RCC 7860 (cell line): ENCODE results near the gene IZUMO4.

Source experiments
- DNase-seq: peaks from one replicate; pipeline ENCODE4 v3.0.0-alpha.2; 2015; ENCODE audit warnings: low spot score
- FAIRE-seq: peaks from 2 replicates; lab custom pipeline; 2012; peaks lifted over from hg19 to GRCh38; lab: Jason Lieb, UNC

Gene IZUMO4

DNA sequence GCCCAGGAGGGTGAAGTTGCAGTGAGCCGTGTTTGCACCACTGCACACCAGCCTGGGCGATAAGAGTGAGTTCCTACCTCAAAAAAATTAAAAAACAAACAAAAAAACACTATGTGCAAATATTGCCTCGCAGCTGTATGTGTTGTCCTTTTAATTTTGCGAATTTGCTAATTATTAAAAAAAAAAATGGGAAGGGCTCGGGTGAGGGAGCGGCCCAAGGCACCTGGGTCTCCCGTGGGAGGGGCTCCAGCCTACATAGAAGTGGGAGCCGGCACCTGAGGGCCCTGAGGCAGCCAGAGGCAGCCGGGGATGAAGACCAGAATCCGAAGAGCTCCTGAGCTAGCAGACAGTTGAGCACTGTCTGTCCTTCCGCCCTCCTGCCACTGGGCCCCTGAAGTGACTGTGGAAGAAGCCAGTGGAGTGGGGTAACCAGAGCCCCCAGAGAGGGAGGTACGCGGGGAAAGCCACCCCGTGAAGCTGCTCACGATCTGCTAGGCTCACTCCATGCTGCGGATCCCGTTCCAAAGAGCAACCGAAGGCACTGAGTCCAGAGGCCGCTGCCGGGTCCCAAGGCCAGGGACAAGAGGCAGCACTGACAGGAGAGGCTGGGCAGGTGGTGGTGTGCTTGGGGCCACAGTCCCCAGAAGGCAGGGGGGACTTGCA is 6.5 kb downstream of the IZUMO4 start:
- FAIRE-seq (no peak), DNase-seq (no peak)

DNA sequence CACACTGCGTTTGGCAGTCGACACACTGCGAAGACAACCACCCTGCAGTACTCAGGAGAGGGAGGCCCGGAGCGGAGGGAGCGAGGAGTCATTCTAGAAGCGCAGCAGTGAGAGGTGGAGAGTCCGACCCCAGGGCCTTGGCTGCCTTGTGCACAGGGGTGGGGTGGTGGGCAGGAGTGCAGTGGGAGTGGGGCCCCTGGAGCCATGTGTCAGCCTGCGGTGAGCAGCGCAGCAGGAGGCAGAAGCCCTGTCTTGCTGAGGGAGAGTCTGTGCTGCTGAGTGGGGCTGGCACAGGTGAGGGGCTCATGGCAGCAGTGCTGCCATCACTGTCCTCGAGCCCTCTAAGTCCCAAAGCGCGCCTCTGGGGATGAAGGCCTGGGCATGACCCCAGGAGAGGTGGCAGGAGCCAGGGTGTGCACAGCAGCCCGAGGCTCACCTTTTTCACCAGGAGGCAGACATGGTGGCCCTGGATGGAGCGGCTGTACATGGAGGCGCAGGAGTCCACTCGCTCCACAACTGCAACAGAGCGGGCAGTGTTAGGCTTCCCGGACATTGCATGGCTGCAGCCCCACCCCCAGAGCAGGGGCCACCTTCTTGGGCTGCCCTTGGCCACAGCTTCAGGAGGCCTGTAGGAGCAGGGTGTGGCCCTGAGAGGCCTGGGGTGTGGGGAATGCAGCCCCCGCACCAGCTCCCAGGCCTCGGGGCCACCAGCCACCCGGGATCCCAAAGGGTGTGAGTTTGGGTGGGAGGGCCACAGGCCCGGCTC is 11.7 kb downstream of the IZUMO4 start:
- DNase-seq: no peak
- FAIRE-seq: no peak

DNA sequence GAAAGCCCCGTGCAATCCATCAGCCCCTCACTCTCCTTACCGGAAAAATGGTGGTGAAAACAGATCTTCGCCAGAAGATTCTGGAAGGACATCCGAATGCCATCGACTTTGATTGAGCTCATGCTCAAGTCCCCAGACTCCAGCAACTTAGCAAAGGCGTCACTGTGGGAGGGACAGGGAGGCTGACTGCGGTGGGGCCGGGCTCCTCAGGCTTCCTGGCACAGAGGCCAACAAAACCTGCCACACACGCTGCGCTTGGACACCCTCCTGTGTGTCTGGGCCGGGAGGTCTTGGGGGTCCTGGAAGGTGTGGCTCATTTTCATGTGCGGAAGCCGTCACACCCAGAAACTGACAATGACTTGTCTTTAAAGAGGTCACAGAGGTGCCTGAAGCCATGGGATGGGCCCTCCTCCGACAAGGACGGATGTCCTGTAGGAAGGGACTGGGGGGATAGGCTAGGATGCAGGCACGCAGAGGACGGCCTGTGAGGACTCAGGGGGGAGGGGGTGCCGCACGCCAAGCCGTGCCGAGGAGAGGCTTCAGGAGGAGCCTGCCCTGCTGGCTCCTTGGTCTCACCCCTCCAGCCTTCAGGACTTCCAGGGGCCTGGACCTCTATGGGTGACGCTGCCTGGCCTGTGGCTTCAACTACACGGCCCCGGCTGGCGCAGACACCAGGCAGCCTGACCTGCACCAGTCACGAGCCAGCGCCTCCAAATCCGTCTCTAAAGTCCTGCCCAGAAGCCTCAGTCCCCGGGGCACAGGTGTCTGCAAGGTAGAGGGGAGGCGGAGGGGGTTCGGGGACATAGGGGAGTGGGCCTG is 12.5 kb downstream of the IZUMO4 start:
- DNase-seq (no peak), FAIRE-seq (no peak)

DNA sequence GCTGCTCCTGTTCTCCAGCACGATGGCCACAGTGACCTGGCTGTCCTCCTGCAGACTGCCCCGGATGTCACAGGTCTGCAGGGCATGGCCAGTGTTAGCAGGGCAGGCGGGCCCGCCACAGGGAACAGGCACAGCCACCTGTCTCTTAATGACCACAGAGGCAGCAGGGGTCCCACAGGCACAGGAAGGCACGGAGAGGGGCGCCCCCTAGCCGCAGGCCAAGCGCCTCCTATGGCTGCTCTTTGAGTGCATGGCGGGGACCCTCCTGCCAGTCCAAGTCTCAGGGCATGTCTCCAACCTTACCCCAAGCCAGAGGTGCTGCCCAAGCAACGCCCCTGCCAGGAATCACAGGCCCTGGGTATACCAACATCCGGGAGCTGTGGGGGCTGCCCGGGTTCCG is 14.1 kb downstream of the IZUMO4 start:
- FAIRE-seq: no peak

DNA sequence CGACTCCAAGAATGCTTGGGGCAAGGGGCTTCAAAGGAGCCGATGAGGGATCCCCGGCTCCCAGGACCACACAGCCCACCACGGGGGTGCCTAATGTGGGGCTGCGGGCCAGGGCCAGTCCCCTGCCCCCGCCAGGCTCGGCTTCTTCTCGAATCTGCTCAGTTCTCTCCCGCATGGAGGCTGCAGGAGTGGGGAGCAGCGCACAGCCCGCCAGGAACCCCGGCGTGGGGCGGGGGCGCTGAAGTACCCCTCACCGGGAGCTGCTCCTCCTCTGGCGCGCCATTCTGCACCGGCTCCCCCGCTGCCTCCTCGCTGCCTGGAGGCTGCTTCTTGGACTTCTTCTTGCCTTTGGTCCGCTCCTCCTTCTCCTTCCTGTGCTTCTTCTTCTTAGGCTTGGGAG is 14.7 kb downstream of the IZUMO4 start:
- no peak for FAIRE-seq

More for the DNA sequence above, 14.1 kb downstream of the IZUMO4 start:
- DNase-seq: no peak

DNA sequence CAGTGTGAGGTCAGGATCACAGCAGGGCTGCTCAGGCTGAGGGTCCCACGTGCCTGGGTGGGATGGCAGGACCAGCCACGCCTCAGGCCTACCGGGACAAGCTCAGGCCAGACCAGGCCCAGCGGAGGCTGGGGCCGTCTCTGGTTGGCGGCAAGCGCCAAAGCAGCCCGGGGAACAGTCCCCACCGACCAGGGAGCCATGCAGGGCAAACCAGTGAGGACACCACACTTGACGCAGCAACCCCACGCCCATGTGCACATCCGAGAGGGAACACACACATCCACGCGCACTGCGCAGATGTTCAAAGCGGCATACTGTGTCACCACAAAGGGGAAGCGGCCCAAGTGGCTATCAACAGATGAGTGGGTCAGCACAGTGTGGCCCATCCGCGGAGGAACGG is 15.2 kb downstream of the IZUMO4 start:
- DNase-seq (no peak), FAIRE-seq (no peak)

More for the DNA sequence above, 14.7 kb downstream of the IZUMO4 start:
- DNase-seq: no peak

DNA sequence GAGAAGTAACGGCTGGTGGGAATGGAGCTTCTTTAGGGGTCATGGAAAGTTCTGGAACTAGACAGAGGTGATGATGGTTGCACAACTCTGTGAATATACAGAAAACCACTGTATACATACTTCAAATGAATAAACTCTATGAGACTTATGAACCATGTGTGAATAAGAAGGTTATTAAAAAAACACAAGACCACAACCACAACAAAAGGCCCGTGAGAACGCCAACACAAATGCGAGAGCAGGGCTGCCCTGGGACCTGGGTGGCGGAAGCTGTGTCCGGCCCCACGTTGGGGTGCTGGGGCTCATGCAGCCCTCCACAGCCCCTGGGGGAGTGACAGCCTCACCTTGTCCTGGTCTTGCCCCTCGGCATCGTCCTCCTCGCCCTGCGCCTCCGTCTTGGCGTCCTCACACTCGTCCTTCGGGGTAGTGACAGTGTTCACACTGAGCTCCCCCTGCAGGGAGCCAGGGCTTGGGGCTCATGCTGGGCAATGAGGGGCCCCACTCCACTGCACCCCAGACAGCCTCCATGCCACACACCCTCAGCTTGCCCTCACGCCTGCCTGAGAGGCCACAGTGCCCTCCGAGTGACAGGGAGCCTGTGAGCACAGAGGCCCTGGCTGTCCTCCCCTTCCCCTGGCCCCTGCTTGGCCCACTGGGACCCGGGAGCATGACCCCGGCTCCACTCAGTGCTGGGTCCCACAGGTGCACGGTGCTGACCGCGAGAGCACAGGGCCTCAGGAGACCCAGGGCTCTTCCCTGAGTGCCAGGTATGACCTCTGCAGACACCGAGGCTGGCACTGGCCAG is 16.0 kb downstream of the IZUMO4 start:
- no peak for FAIRE-seq
- no peak for DNase-seq

DNA sequence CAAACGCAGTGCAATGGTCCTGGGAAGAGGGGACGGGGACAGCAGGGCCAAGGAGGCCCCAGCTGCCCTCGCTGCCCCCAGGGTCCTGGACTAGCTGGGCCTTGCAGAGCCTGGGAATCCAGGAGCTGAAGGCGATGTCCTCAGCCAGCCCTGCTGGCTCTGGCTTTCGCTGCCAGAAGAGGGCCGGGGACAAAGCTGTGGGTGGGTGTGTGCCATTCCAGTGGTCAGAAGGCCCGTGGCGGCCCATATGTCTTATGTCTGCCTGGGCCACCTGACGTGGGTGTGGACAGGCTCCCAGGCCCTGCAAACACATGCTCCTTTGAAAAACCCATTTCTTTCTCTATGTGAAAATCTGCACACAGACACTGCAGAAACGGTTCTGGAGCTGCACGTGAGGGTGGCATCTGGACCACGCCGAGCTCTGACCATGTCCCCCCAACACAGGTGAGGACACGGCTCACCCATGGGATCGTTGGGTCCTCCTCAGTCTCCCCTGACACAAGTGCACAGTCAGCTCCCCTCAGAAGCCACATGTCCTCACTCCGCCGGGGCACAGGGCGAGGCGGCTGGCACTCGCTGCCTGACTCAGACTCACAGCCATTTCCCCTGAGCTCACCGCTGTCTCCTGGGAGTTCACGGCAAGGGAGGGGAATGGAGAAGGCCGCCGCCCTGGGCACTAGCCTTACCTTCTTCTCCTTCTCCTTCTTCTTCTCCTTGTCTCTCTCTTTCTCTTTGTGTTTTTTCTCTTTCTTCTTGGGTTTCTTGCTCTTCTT is 16.9 kb downstream of the IZUMO4 start:
- no peak for DNase-seq
- FAIRE-seq: no peak

DNA sequence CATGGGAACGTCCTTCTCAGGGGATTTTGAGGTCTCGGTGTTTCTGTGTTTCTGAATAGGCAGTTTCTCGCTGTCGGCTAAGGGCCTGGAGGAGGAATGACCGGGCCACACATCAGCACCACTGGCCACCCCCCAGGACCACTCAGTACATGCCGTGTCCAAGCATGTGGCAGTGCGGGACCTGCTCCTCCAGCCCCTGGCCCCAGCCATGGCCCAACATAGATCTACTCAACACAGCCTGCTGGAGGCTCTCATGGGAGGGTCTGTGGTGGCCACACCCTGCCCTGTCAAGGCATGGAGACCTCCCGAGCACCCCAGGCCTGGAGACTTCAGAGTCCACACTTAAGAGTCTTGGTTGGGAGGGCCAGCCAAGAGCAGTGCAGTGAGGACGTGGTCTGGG is 17.5 kb downstream of the IZUMO4 start:
- FAIRE-seq (no peak), DNase-seq (no peak)

DNA sequence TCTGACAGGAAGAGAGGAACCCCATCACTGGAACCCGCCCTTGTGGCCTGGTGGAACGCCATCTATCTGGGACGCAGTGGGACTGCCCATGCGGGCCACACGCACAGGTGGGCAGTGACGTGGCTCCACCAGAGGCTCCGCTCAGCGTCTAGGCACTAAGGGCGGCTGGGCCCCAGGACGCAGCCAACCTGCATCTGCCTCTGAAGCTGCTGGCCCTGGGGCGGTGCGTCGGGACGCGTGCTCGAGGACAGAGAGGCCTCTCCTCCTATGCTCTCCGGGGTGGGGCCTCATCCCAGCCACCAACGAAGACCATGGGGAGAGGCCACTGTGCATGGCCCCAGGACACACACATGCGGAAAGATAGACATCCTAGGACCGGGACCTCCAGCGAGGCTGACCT is 18.1 kb downstream of the IZUMO4 start:
- DNase-seq (no peak), FAIRE-seq (no peak)

DNA sequence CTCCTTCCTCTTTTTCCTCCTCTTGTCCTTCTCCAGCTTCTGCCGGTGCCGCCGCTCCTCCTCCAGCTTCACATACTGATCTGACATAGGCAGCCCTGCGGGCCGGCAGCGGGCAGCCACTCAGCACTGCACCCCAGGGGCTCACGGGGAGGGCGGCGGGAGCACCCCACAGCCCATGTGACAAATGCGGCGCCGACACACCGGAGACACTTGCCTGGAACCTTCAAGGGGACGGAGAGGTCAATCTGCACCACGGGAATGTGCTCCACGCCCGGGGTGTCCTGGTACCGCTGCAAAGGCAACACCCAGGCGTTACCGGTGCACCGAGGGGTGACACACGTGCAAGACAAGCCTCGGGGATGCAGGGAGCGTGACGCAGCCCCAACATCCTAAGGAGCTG is 18.6 kb downstream of the IZUMO4 start:
- no peak for FAIRE-seq

DNA sequence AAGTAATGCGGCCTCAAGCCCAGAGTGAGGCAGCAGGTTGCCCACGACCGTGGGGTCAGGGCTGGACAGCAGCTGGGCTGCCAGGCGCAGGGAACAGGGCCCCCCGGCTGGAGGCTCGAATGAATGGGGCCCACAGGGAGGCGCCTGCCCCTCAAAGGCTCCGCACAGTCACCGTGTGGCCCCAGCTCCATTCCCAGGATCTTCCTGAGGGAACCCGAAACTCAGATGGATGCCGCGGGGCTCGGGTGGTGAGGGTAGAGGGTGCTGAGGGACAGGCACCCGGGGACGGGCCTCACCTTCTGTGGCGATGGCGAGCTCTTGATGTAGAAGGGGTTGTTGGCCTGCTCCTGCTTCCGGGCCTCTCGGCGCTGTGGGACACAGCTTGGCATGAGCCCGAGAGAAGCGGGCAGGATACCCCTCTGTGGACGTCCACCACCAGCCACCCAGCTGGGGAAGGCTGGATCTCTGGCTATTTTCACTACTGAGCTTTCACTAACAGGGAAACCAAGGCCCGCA is 19.3 kb downstream of the IZUMO4 start:
- DNase-seq (no peak), FAIRE-seq (no peak)

More for the DNA sequence above, 18.6 kb downstream of the IZUMO4 start:
- no peak for DNase-seq

DNA sequence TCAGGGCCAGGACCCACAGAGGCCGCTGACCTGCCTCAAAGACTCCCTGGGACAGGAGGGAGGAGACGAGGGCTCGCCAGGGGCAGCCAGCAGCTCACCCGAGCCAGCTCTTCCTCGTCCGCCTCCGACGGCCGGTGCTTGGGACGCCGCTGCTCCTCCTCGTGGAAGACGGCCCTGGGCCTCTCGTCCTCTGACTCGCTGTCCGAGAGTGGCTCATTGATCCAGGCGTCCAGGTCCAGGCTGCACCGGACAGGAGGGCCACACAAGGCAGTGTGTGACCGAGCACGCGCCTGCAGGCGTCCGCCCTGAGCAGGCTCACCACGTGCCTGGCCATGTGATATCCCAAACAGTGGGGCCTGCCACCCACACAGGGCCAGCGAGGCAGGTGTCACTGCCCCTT is 19.8 kb downstream of the IZUMO4 start:
- DNase-seq (no peak), FAIRE-seq (no peak)

DNA sequence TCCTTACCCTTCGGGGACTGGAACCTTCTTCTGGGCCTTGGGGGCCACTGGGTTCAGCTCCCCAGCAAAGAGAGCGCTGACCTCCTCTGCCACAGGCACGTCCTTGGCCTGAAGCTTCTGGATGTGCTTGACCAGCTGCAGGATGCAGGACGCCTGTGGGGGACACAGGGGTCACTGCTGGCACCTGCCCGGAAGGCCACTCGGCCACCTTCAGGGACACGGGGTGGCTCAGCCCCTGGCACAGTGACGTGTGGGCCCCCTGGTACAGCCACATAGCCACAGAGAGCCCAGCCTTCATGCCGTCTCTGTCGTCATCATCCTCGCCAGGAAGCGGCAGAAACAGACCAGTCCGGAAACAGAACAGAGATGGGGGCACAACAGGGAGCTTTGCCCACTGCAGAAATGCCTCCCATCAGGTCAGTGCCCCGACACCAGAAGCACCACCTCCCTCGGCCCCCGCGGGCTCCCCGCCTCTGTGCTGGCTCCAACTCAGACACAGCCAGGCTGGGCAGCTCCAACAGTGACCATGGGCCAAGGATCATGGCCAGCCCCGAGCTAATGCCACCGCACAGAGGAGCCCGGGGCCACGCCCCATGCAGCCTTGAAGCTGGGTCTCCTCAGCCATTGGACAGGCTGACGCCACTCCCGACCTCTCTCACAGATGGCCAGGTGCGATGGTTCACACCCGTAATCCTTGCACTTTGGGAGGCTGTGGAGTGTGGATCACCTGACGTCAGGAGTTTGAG is 20.7 kb downstream of the IZUMO4 start:
- FAIRE-seq (no peak), DNase-seq (no peak)

DNA sequence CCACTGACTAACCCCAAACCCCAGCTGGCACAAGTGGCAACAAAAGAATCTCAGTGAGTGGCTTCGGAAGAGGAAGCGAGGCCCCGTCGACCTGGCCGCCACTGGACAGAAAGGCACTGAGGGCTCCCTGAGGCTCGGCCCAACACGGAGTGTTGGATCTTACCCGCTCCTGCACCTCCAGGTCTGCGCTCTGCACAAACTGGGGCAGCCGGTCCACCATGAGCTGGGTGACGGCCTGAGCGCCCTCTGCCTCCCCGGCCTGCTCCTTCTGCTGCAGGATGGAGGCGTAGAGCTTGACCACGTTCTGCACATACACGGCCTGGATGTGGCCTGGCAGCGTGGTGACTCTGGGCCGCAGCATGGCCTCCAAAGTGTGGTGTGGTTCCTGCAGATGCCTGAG is 21.7 kb downstream of the IZUMO4 start:
- no peak for DNase-seq
- FAIRE-seq: no peak

DNA sequence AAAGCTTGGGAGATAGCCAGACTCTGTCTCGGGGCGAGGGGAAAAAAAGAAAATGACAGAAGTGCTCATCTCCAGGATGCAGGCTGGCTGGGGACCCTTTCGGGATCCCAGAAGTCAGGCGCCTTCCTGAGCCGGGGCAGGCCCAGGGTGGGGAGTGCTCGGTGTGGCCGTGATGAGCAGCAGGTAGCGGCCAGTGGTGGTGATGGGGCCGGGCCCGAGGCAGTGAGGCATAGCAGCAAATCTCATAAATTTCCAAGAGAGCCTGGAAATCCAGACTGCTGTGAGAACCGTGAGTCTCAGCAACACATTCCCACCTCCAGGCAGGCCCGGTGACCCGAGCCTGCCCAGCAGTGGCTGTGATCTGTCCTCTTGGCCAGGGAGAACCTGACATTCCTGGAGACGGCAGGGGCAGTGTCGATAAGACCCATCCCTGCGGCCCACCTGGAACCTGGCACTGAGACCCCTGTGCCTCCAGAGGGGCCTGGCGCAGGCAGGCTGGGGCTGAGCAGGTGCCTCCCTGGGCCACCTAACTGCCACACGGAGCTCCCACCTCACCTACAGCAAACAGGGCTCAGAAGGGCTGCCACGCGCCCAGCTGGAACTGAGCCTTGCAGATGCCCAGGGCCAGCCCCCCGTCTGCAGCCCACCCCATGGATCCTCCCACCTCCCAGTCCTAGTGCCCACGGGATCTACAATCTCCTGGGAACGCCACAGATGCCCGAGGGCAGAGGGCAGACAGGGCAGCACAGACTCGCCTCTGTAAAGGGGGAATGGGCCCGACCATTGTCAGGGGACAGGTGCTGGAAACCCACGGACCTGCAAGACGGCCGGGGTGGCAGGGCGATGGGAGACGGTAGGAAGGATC is 23.4 kb downstream of the IZUMO4 start:
- FAIRE-seq: no peak
- DNase-seq: no peak

DNA sequence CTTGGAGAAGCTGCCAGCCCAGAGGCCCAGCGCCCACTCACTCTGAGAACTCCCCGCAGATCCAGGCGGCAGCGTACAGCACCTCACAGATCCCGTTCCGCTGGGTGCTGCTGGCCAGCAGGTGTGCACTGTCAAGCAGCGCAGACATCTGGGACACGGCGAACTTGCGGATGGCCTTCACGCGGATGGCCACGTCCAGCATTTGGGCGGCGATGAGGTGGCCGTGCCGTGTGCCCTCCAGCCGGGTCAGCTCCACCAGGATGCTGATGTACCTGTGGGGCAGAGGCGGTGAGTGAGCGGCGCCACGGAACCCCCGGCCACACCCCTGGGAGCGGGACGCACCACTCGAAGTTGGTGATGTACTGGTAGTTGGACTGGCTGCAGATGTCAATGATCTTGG is 24.1 kb downstream of the IZUMO4 start:
- FAIRE-seq: no peak
- DNase-seq: no peak

DNA sequence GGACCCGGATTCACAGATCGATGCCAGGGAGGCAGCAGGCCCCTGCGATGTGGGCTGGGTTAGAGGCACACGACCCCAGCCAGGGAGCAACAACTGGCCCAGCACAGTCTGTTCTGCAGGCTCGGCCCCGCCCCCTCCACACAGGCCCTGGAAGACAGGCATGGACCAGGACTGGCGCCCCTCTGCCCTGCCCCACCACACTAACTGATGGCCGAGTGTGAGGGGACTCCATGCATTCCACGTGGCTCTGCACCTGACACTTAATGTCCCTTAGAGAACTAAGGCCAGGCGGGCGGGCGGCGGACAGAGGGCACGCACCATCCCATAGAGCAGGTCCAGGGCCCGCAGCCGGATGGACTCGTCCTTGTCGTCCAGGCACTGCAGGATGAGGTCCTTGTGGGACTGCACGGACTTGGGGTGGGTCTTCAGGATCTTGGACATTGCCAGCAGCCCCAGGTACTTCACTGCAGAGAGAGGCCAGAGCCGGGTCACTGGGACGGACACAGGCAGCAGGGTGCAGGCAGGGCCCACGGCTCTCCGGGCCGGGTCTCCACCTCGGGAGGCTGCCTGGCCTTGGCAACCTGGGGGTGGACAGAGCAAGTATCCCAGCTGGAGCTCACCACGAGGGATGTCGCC is 24.8 kb downstream of the IZUMO4 start:
- FAIRE-seq: no peak
- DNase-seq: no peak
